Ishikawa (cell line): Measurements from ENCODE around the gene MAP4K4.

ENCODE experiments used
- CEBPB ChIP-seq: IDR thresholded peaks from 2 replicates; pipeline ENCODE4 v1.6.1; 2012
- CREB1 ChIP-seq: IDR thresholded peaks from 2 replicates; pipeline ENCODE4 v1.6.1; 2012; ENCODE audit warnings: low read depth
- EP300 ChIP-seq: IDR thresholded peaks from 2 replicates; pipeline ENCODE4 v1.6.1; 2012; ENCODE audit warnings: borderline replicate concordance
- FOXM1 ChIP-seq: IDR thresholded peaks from 2 replicates; pipeline ENCODE4 v1.6.1; 2012; ENCODE audit warnings: low read depth, borderline replicate concordance
- NFIC ChIP-seq: IDR thresholded peaks from 2 replicates; pipeline ENCODE4 v1.6.1; 2012
- REST ChIP-seq: IDR thresholded peaks from 2 replicates; pipeline ENCODE4 v1.6.1; 2012; ENCODE audit warnings: low read depth, mild to moderate bottlenecking
- TCF12 ChIP-seq: IDR thresholded peaks from 2 replicates; pipeline ENCODE4 v1.6.1; 2012; ENCODE audit warnings: low read depth
- TEAD4 ChIP-seq: IDR thresholded peaks from 2 replicates; pipeline ENCODE4 v1.6.1; 2012
- USF1 ChIP-seq: IDR thresholded peaks from 2 replicates; pipeline ENCODE4 v1.6.1; 2012
- YY1 ChIP-seq: IDR thresholded peaks from 2 replicates; pipeline ENCODE4 v1.6.1; 2012; ENCODE audit warnings: low read depth
- ZBTB7A ChIP-seq: IDR thresholded peaks from 2 replicates; pipeline ENCODE4 v1.6.1; 2012; ENCODE audit warnings: low read depth

GRCh38 chr2:101771227-101771902, 73.9 kb downstream of the MAP4K4 start:
- TF ChIP-seq TCF12 (no peak), REST (no peak), TEAD4 (no peak), CEBPB (no peak), FOXM1 (no peak), CREB1 (no peak), NFIC (no peak), YY1 (no peak), USF1 (no peak), ZBTB7A (no peak), EP300 (no peak)
